ENCODE results near the gene MYO1E. TPM values are rescaled to one million over a fixed set of nuclear protein-coding genes. Genes with fewer than 3 reads are reported as not detected.
"Not testable (repeated sequence)": the region's sequence is repeated elsewhere in the genome, so short reads cannot be mapped to it uniquely, and the experiment has no call there.

MYO1E gene
- total RNA-seq, 1 experiment from 2014 or later, result 92.3 TPM

GRCh38 chr15:59387196-59387878 is 14.7 kb upstream of the MYO1E start:
- DNase-seq (ENCODE audit: low read depth), result not testable (repeated sequence)

- no peak for DNase-seq (ENCODE audit: low read depth)
Observed at GRCh38 chr15:59385171-59385570, 12.5 kb upstream of the MYO1E start.

GRCh38 chr15:59384507-59384906 is 11.8 kb upstream of the MYO1E start:
- no peak for DNase-seq (ENCODE audit: low read depth)

- DNase-seq (ENCODE audit: low read depth), result no peak
Observed at GRCh38 chr15:59380902-59381610, 8.4 kb upstream of the MYO1E start.

- no peak for DNase-seq (ENCODE audit: low read depth)
Observed at GRCh38 chr15:59379531-59379930, 6.9 kb upstream of the MYO1E start.

- DNase-seq (ENCODE audit: low read depth), result no peak
Observed at GRCh38 chr15:59378855-59379254, 6.2 kb upstream of the MYO1E start.

- no peak for DNase-seq (ENCODE audit: low read depth)
Observed at GRCh38 chr15:59377924-59378323, 5.3 kb upstream of the MYO1E start.

- no peak for DNase-seq (ENCODE audit: low read depth)
Observed at GRCh38 chr15:59376733-59377132, 4.1 kb upstream of the MYO1E start.

- peak; percentile 6 for DNase-seq (ENCODE audit: low read depth)
Observed at GRCh38 chr15:59373215-59373614, 544 bp upstream of the MYO1E start.

GRCh38 chr15:59371458-59372351 is 966 bp downstream of the MYO1E start:
- peak; percentile 43 for DNase-seq (ENCODE audit: low read depth)

GRCh38 chr15:59369597-59369996 is 3.1 kb downstream of the MYO1E start:
- DNase-seq (ENCODE audit: low read depth), result no peak

- no peak for DNase-seq (ENCODE audit: low read depth)
Observed at GRCh38 chr15:59367022-59367451, 5.6 kb downstream of the MYO1E start.

- peak; percentile 28 for DNase-seq (ENCODE audit: low read depth)
Observed at GRCh38 chr15:59366333-59367021, 6.2 kb downstream of the MYO1E start.

- no peak for DNase-seq (ENCODE audit: low read depth)
Observed at GRCh38 chr15:59364248-59364647, 8.4 kb downstream of the MYO1E start.

GRCh38 chr15:59362331-59362730 is 10.3 kb downstream of the MYO1E start:
- DNase-seq (ENCODE audit: low read depth), result no peak

GRCh38 chr15:59360896-59361295 is 11.8 kb downstream of the MYO1E start:
- no peak for DNase-seq (ENCODE audit: low read depth)

- DNase-seq (ENCODE audit: low read depth), result no peak
Observed at GRCh38 chr15:59360305-59360704, 12.4 kb downstream of the MYO1E start.

GRCh38 chr15:59355730-59356129 is 16.9 kb downstream of the MYO1E start:
- no peak for DNase-seq (ENCODE audit: low read depth)

- no peak for DNase-seq (ENCODE audit: low read depth)
Observed at GRCh38 chr15:59354417-59355031, 18.1 kb downstream of the MYO1E start.

- DNase-seq (ENCODE audit: low read depth), result no peak
Observed at GRCh38 chr15:59353994-59354416, 18.7 kb downstream of the MYO1E start.

GRCh38 chr15:59352683-59353082 is 20.0 kb downstream of the MYO1E start:
- no peak for DNase-seq (ENCODE audit: low read depth)
